Posterior vena cava (tissue), 2 donors: ENCODE results near the gene TTLL9. TPM values are rescaled to one million over a fixed set of nuclear protein-coding genes. Genes with fewer than 3 reads are reported as not detected.

Experiments used
- DNase-seq: peaks from one replicate; pipeline ENCODE4 v3.0.0-alpha.2; 2020; ENCODE audit warnings: low spot score
- intact Hi-C, 2 donors: fragments of 100-400 bp; cut with DNase I; formaldehyde crosslinking; loops; one replicate each; pipeline versions ENCODE4 v1.14.1 to v1.14.2; 2022 to 2023
- total RNA-seq, 2 donors: library from RNA; stranded (reverse); fragmentation: NEBNext Ultra II Directional; extraction: Animal tissue kit (Norgen Biotek cat#: 25700); gene quantifications; one replicate each; pipeline ENCODE4 v1.2.1, GENCODE V29; 2021
- donor health status: DM: yes; HTN: yes; CAD: no.
- donor health status: DM: yes; HTN: yes; CAD: no.

The TTLL9 gene
- total RNA-seq, 2 donors from 2014 or later = 0.14 to 0.19 TPM

DNA sequence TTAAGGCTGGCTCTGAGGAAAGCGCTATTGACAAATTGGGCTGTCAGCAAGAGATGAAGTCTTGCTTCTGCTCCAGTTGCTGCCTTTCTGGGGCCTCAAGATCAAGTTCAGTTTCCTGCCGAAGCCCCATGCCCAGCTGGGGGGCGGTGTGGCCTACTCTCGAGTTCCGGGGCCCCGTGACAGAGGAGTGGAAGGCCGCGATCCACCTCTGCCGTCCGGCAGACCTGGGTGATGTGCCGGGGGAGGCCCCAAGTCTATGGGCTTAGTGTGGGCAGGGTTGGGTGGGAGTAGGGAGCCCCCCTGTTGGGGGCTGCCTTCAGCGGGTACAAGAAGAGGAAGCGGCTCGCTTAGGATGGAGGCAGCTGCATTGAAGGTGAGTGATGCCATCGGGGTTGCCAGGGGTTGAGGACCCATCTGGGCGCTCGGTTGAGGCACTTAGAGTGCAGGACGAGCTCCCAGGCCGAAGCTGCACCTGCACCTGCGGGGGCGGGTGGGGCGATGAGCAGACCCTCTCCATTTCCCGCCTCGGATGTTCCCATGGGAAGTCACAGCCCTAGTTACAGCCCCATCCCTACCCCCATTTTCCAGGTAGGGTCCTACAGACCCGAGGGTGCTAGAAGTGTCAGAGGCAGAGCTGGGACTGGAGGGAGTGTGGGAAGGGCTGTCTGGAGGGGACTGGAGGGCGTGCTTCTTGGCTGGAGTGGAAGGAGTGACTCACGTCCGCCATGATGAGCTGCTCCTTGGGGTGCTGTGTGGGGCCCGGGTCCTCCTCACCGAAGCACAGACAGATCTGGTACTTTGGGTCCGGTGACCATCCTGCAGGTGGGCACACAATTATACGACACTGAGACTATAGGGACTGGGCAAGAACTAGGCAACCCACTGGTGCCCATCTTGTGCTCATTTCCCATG lies 22.1 kb upstream of the TTLL9 start:
- DNase-seq = no peak
- intact Hi-C loops = loop anchor here in 1 of 2 donors (10.0 kb wide), 1 partner anchor 106 kb away; the partner anchor contains the start of gene PDRG1

DNA sequence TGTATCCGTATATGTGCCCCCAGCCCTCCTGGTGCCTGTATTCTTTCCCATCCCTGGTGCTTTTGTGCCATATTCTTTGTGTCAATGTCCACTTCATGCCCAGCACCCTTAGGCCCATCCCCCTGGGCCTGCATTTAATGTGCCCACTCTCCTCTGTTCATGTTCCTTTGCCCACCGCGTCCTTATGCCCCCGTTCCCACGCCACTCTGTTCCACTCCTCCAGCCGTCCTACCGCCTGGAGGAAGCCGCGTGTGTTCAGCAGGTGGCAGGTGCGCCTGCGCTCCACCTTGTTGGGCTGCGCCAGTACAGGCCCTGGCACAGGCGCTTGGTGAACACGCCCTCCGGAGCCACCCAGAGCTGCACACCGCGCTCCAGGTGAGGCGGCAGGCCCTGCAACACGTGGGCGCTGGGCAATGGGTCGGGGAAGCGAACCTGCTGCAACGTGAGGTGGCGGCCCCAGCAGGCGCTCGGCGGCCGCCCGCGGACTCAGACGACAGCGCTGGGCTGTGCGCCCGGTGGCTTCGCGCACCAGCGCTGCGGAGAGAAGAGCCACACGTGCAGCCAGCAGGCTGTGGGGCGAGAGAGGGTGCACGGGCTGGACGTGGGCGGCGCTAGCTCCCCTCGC lies 21.0 kb upstream of the TTLL9 start:
- intact Hi-C loops = loop anchor here in 1 of 2 donors (10.0 kb wide), 1 partner anchor 105 kb away; the partner anchor contains the start of gene PDRG1

DNA sequence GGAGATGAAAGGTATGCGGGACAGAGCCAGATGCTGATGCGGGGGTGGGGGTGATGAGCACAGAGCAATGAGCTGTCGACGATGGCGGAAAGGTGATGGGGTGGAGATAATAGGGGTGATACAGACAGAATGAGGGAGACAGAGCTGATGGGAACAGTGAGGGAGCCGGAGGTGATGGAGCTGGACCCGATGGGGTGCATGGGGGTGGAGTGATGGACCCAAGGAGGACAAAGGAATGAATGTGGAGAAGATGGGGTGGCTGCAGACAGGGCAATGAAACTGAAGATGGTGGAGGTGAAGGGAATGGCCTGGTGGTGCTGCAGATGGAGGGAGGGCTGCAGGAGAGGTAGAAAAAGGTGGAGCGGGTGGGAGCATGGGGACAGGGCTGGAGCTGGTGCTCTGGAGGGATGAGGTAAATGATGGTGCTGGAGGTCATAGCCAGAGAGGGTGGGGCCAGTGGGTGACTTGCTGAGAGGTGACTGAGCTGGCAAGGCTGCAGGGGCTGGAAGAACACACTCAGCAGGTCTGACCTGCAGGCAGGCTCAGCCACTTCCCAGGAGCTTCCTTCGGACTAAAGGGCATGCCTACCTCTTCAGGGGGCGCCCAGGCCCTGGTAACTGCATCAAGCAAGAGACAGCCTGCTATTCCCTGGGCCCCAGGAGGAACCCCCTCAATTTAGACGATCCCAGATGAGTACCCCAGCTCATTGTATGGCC lies 19.0 kb upstream of the TTLL9 start:
- no peak for DNase-seq
- intact Hi-C loops = no loop called here

More for the DNA sequence above, 21.0 kb upstream of the TTLL9 start:
- no peak for DNase-seq

DNA sequence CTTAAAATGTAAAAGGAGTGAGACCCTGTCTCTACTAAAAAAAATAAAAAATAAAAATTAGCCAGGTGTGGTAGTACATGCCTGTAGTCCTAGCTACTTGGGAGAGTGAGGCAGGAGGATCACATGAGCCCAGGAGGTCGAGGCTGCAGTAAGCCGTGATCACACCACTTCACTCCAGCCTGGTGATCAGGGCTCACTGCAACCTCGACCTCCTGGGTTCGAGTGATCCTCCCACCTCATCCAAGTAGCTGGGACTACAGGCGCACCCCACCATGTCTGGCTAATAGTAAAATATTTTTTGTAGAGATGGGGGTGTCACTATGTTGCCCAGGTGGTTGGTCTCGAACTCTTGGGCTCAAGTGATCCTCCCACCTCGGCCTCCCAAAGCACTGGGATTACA lies 17.0 kb upstream of the TTLL9 start:
- intact Hi-C loops = no loop called here
- DNase-seq = peak; percentile 55

DNA sequence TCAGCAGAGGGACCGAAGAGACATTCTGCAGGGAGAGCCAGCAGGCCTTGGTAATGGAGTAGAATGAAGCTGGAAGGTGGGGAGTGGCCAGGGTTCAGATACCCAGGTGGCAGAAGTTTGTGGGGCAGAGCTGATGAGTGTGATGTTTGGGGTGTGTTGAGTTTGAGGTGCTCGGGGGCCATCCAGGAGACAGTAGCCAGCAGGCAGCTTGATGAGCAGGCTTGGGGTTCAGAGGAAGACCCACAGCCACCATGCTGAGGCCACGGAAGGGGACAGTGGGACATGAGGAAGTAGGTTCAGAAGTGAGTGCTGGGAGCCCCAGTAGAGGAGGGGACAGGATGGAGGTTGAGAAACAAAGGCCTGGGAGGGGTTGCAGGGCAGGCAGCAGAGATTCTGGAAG lies 13.9 kb upstream of the TTLL9 start:
- intact Hi-C loops = no loop called here
- DNase-seq = peak; percentile 37

DNA sequence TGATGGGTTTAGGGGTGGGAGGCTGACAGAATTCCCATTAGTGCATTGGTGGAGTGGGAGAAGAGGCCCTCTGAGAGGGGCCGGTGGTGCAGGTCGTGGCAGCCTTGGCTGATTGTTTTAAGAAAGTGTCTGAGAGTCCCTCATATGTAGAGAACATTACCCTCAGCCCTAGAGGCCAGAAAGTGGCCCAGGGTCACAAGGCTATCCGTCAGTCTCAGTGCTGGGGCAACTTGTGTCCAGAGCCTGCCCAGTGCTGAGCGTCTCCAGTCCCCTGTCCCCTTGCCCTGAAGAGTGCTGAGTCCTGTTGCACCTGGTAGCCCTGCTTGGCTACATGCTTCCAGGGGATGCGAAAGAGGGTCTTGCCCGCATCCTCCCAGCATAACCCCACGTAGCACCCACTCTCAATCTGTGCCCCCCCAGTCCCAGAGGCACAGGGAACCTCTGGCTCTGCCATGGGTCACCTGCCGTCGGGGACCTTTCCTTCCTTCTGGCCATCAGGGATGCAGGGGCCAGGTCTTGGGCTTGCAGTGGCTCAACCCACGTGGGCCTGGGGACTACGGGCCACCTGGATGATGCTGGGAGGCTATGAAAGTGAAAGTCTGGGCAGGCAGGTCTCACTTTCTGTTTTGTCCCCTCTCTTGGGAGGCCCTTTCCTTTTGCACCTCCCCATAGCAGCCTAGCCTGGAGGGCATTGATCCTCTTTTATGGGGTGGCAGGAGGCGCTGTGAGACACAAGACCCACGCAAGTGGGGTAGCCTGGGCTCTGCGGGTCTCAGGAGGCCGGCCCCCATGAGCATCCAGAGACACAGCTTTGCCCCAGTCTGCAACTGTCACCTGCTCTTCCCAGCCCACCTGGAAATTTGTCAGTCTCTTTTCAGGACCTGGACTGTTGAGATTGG lies 12.3 kb upstream of the TTLL9 start:
- DNase-seq = peak; percentile 72

DNA sequence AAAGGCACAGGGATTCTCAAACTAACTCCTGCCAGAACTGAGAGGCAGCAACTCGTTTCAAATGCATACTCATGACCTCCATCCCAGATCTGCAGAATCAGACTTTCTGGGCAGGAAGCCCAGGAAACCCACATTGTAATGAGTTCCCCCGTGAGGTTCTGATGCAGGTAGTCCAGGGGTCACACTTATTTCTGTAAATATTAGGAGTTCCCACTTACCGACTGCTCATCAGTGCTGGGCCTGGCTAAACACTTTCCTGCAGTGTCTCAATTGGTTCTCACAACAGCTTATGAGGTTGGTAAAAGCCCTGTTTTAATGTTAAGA lies 11.7 kb upstream of the TTLL9 start:
- DNase-seq = peak; percentile 1
- intact Hi-C loops = no loop called here

More for the DNA sequence above, 12.3 kb upstream of the TTLL9 start:
- intact Hi-C loops = no loop called here

DNA sequence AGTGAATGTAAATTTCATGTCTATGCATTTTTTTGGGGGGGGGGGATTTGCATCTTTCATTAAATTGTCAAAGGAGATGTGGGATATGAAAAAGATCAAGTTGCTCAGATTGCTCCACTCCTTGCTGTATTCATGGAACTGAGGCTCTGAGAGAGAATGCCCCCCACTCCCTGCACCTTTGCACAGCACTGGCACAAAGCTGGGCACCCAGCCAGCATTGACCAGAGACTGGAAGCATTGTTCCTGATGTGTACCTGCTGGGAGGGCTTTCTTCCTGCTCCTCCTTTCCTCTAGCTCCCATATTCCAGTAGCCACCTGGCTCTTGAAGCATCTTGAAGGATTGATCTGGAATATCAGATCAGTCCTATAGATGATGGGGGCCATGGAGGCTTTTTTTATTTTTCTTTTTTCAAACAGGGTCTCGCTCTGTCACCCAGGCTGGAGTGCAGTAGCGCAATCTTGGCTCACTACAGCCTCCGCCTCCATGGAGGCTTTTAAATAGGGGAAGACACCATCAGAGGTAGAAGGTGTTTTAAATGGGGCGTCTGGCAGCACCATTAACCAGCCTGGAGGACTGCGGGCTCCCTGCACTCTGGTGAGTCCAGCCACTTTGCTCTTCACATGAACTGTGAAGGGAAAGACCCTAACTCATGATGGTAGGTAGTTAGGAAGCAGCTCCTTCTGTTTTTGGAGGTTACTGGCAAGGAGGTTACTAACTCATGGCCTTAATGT lies 11.0 kb upstream of the TTLL9 start:
- intact Hi-C loops = no loop called here
- peak; percentile 13 for DNase-seq

DNA sequence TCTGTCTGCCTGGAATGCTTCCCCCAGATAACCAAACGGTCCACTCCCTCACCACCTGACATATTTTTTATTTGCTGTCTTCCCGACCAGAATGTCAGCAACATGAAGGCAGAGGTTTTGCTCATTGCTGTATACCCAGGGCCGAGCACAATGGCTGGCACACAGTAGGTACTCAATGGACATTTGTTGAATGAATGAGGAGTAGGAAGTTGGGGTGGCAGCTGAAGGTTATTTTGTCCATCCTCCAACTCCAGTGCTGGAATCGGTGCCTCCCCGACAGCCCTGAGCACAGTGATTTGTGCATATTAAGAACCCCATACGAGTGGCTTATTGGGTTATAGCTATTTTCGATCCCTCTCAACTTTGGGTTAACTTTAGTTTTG lies 10.4 kb upstream of the TTLL9 start:
- intact Hi-C loops = no loop called here
- DNase-seq = no peak

DNA sequence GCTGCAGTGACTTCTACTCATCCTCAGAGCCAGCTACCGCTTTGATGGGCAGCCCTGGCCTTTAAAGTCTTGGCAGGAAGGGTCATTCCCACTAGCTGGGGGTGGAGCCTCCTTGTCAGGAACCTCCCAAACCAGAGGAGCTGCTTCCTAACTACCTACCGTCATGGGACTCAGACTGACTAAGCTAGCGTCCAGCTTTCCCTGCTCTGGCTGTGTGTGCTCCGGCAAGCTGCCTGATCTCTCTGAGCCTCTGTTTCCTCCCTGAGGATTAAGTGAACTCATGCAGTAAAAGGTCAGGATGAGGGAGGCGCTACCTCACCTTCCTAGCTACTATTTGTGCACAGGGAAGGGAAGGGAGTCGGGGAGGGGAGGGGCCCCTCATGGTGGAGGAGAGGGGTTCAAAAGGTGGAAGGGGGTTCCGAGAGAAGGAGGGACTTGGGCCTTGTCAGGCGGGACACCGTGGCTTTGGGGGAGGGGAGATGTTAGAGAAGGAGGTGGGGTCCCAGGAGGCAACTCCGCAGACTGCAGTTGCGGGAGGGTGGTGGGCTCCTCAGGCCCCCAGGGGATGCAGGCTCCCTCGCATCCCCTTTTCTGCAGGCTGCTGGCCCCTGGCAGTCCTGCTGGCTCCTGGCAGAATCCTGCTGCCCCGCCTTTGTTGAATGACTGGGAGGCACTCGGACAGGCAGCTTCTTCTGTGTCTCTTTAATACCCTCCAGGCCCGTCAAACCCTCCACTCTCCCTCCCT lies 9.9 kb upstream of the TTLL9 start:
- peak; percentile 82 for DNase-seq
- intact Hi-C loops = no loop called here

DNA sequence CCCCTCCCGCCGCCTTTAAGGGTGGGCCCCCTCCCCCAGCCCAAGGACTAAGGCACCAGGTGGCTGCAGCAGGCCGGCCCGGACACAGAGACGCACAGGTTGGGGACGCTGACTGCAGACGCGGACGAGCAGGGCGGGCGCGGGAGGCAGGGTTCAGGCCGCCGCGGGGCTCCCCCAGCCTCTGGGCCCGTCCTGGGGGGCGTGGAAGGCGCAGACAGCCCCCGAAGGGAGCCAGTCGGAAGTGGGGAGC lies 9.4 kb upstream of the TTLL9 start:
- intact Hi-C loops = no loop called here

DNA sequence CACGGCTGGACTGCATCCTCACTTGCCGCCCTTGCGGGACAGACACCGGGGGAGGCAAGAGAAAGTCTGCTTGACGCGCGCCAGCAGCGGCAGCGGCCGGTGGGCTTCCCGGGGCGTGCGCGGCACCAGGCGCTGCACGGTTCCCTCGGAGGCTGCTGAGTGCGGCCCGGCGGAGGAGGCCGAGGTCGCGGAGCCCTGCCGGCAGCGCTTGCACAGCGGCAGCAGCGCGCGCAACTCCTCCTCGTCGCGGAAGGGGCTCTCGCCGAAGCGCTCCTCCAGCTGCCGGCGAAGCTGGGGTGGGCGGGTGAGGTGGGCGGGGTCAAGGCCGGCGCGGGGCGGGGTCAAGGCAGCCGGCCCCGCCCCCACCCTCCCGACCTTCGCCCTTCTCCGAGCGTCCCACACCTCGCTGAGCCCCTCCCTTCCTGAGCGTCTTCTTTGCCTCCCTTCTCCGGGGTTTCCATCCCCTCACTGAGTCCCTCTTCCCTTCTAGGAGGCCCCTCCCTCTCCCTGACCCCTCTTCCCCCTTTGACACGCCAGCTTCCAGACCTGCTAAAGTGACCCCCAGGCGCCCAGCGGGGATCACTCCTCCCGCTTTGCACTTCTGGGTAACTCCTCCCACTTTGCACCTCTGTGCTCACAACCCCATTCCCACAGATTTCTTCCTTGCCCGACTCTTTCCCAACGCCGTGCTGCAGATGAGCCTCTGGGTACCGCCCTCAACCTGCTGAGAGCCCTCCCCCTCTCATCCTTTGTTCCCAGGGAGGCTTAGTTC lies 8.9 kb upstream of the TTLL9 start:
- peak; percentile 83 for DNase-seq
- intact Hi-C loops = no loop called here

More for the DNA sequence above, 9.4 kb upstream of the TTLL9 start:
- no peak for DNase-seq

DNA sequence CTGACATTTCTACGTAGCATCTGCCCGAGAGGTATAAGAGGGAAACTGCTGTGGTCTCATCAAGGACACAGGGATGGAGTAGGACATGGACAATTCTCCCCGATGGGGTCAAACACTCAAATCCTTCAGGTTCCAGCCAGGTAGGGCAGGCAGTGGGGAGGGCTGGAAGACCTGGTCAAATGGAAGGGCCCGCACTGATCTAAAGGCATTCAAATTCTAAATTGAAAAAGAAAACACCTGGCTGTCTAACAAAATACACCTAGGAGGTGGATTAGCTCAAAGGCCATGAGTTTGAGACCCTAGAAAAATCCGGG lies 8.3 kb upstream of the TTLL9 start:
- DNase-seq = peak; percentile 45
- intact Hi-C loops = no loop called here

DNA sequence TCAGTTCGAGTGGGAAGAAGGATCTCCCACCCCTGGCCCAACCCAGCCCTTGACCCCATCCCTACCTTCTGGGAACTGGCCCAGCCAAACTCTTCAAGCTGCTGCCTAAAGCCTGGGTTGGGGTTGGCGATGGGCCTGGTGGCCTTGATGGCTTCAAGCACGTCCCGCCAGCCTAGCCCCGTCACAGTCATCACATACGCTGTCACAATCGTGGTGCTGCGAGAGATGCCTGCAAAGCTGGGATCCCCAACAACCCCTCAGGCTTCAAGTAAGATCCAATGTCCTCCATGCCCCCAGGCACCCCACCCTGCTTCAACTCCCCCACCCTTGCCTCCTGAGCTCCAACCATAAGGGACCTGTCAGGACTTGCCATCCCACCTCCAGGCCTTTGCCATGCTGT lies 7.9 kb upstream of the TTLL9 start:
- intact Hi-C loops = no loop called here
- peak; percentile 50 for DNase-seq

DNA sequence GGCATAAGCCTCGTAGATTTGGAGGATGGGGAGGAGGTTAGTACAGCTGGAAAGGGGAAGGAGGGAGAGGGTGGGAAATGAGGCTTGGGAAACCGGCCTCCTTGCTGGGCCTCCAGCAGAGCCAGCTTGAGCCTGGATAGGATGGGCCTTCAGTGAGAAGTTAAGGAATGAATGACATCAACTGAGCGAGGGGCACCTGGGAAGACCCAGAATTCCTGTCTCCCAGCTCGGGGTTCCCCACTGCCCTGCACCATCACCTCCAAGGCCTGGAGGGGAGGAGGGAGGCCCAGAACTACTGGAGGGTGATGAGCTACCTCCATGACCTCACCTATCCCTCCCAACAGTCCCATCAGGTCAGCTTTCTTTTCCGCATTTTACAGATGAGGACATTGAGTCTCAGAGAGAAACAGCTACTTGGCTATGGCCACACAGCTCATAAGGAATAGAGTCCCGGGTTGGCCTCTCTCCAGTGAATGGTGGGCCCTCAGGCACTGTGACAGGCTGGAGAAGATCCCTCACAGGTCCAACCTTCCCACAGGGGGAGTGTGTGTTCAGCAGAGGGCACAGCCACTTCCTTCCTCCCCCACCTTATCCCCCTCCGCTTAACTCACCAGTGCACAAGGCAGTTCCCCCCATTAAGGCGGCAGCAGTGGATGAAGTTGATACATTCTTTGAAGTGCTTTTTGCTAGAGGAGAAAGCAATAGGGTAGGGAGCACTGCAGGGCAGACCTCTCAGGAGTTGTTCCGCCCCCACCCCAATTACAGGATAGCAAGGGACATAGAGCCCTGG lies 6.9 kb upstream of the TTLL9 start:
- intact Hi-C loops = no loop called here
- peak; percentile 38 for DNase-seq

DNA sequence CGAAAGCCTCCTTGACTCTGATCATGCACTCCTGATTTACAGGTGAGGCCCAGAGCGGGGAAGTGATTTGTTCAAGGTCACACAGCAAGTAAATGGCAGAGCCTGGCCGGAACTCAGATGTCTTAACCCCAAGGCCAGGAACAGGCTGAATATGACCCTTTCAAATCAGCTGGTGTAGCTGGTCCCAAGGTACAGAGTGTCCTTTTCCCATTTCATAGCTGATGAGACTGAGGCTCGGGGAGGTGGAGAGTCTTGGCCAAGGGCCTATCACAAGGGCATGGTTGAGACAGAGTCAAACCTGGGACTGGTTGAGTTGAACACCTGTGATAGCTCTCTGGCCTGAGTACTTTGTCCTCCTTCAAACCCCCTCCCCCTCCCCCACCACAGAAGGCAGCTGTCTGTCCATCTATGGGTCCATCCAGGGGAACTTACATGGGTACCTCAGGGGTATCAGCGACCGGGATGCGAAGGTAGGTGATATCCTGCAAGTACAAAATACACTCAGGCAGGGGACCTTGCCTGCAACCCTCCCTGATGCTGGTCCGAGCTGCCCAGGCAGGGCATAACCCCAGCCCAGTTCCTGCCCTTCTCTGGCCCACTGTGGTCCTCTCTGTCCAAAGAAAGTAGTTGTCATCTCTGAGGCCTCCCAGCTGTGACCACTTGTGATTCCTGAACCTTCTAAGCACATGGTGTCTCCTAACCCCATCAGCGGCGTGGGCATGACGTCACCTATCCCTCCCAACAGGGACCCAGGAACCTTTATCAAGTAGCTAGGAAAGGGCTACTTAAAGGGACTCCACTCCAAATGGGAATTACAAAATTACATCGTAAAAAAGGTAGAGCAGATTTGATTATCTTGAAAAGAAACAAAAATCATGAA lies 5.7 kb upstream of the TTLL9 start:
- DNase-seq = peak; percentile 65
- intact Hi-C loops = no loop called here
